ENCODE measurements around the gene MAEA. TPM values are rescaled to one million over a fixed set of nuclear protein-coding genes. Genes with fewer than 3 reads are reported as not detected.

Gene MAEA
- total and polyA plus RNA-seq, 8 donors = 28.6 to 74.7 (median 32.7) TPM

DNA sequence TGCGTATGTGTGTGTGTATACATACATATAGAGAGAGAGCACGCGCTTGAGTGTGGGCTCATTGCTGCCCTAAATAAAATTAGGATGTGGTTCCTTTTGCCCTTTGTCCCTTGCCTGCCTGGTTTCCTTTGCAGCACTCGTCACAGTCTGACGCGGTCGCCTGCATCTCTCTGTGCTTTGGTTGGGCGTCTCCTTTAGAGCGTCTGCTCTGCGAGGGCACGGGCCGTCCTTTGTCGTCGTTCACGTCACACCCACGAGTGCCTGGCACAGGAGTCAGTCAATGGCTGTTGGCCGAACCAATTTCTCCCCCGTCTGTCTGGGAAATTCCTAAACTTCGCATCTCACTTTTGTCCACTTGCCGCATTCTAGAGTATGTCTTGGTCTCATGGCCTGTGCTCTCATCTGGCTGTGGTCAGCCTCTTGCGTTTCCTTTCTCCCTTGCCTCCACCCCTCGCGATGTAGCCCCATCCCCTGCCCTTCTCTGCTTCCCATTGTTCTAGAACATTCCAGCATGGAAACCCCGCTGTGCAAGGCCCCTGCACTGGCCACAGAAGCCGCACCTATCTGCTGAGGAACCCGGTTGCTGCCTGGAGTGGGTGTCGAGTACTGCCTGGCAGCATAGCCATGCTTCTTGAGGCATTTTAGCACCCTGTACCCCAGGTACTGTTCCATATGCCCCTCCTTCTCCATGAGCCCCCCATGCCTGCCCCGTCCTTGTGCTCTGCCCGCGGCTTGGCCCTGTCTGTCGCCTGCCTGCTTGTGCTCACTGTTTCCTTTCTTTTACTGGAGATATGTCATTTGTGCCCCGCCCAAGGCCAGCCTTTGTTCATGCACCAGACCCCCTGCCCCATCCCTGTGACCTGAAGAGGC is 8.0 kb downstream of the MAEA start:
- H3K4me3 ChIP-seq = no peak overlapping the region
- intact Hi-C loops (cut with DNase I) = no loop called here
- peaks cover 9 to 20% (median 14%) of the 10 kb centered on the region in 3 donors for H3K4me1 ChIP-seq
- no peak for TF ChIP-seq CTCF (IDR thresholded peaks at IDR 0.05)
- ATAC-seq (no peak), FAIRE-seq (no peak), DNase-seq (no peak)
- 92 to 94% methylated on average over 32 of the region's 32 CpGs for WGBS, 2 donors
- peaks cover 0 to 7% (median 0%) of the 10 kb centered on the region in 3 donors for H3K36me3 ChIP-seq
- H3K27me3 ChIP-seq = no peaks in the 10 kb centered on the region
- H3K9me3 ChIP-seq = no peaks in the 10 kb centered on the region
- H3K27ac ChIP-seq = no peak overlapping the region

DNA sequence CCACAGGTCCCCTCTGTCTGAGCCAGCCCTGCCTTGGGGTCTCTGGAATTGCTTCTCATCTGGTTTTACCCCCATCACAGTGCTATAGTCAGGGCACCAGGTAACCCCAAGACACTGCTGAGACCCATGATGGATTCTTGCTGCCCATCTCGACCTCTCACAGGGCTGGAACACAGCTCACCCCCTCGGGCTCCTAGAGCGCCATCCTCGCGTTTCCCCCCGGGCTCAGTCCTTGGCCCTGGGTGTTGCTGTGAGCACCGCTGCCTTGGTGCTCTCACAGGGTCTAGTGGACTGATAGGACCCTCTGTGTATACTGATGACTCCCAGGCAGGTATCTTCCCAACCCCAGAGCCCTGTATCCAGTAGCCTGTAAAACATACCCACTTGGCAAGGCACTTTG is 8.8 kb downstream of the MAEA start:
- intact Hi-C loops (cut with DNase I) = no loop called here
- no peak for FAIRE-seq
- no peak for TF ChIP-seq CTCF (IDR thresholded peaks at IDR 0.05)
- peaks cover 0 to 7% (median 0%) of the 10 kb centered on the region in 3 donors for H3K36me3 ChIP-seq
- no peaks in the 10 kb centered on the region for H3K27me3 ChIP-seq
- DNase-seq = no peak
- no peak overlapping the region for H3K27ac ChIP-seq
- 93 to 94% methylated on average over 7 of the region's 7 CpGs for WGBS, 2 donors
- H3K4me1 ChIP-seq = peaks cover 9 to 20% (median 10%) of the 10 kb centered on the region in 3 donors
- no peak for ATAC-seq
- no peak overlapping the region for H3K4me3 ChIP-seq
- no peaks in the 10 kb centered on the region for H3K9me3 ChIP-seq

- no peaks in the 10 kb centered on the region for H3K27me3 ChIP-seq
- no peaks in the 10 kb centered on the region for H3K9me3 ChIP-seq
- H3K36me3 ChIP-seq = peaks cover 0 to 7% (median 0%) of the 10 kb centered on the region in 3 donors
- H3K4me3 ChIP-seq = no peak overlapping the region
- no peak overlapping the region for H3K27ac ChIP-seq
- ATAC-seq (peak in 2 of 4 donors; percentile 15 to 30), DNase-seq (no peak), FAIRE-seq (no peak)
- peaks cover under 1 to 11% (median 1%) of the 10 kb centered on the region in 3 donors for H3K4me1 ChIP-seq
- no peak for TF ChIP-seq CTCF (IDR thresholded peaks at IDR 0.05)
- intact Hi-C loops (cut with DNase I) = no loop called here
- WGBS, 2 donors = 66 to 70% methylated on average over 15 of the region's 15 CpGs
These were observed 9.7 kb downstream of the MAEA start for GRCh38 chr4:1299301-1299860.

DNA sequence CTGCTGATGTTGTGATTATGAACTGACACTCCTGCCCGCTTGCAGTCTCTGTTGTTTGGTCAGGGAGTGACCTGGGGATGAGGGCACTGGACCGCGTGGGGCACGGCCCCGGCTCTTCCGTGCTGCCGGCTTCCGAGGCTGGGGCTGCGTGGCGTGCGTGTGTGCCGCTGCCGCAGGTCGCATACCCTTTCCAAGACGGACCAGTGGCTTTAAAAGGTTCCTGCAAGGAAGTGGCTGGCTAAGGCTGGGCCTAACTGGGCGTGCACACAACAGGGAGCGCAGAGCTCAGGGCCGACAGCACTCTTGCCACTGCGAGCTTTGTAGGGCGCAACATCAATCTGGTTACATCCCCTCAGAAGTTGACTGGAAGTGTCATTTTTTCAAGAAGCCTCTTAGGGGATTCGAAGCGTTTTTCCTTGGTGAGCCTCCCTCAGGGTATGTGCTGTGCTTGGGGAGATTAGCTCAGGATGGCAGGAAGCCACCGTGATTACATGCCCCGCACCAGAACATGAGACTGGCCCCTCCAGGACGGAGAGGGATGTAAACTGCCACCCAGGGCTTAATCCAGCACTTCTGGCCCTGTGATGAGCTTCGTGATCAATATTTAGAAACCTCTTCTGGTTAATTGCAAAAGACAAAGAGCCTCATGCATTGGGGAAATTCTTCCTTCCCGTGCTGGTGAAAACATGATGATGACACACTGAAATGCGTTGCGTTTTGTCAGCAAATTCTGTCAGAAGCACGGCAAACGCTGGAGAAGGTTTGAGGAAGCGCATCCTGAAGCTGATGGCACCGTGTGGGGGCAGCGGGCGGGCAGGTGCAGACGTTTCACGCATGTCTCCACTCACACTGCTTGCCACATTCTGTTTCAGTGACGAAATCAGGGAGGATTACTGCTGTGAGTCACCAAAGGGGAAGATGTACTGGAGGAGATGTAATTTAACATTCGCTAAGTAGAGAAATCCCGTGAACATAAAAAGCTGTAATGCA is 11.1 kb downstream of the MAEA start:
- ATAC-seq (peak in 3 of 4 donors; percentile 27 to 81 (median 65)), DNase-seq (peak in 3 of 6 donors; percentile 20 to 45 (median 39)), FAIRE-seq (no peak)
- no peaks in the 10 kb centered on the region for H3K9me3 ChIP-seq
- no peaks in the 10 kb centered on the region for H3K27me3 ChIP-seq
- 77 to 85% methylated on average over 40 of the region's 40 CpGs for WGBS, 2 donors
- H3K4me3 ChIP-seq = no peak overlapping the region
- no peak for TF ChIP-seq CTCF (IDR thresholded peaks at IDR 0.05)
- peaks cover 0 to 7% (median 0%) of the 10 kb centered on the region in 3 donors for H3K36me3 ChIP-seq
- peak overlapping the region in 2 of 4 donors; percentile 16 to 47 for H3K27ac ChIP-seq
- H3K4me1 ChIP-seq = peaks cover 0 to 4% (median 0%) of the 10 kb centered on the region in 3 donors
- intact Hi-C loops (cut with DNase I) = no loop called here

Measured in pancreas (tissue), 10 donors.